ENCODE data around the gene M1AP.

M1AP gene

GRCh38 chr2:74648009-74648443 is at the start of gene M1AP:
M1AP (minus strand) TSS chr2:74648330; CDS start chr2:74640275, 8,055 bp downstream.
- DNase-seq (ENCODE audit: extremely low read depth in 1 of 2, low read depth in 1 of 2), result no peak

DNA sequence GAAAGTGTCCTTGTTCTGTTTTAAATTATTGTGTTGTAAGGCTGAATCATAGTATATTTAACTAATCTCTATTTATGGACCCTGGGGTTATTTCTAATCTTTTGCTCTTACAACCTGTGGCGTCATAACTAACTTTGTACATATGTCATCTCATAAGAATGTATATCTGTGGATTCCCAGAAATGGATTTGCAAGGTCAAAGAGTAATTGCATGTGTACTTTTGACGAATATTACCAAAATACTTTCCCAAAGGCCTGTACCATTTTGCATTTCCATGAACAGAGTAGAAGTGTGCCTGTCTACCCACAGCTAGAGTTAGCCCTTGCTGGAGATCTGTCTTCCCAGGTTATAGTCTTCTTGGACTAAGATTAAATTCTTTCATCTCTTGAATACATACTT is 48.7 kb upstream of the M1AP start:
- DNase-seq (ENCODE audit: extremely low read depth in 1 of 2, low read depth in 1 of 2), result no peak

DNA sequence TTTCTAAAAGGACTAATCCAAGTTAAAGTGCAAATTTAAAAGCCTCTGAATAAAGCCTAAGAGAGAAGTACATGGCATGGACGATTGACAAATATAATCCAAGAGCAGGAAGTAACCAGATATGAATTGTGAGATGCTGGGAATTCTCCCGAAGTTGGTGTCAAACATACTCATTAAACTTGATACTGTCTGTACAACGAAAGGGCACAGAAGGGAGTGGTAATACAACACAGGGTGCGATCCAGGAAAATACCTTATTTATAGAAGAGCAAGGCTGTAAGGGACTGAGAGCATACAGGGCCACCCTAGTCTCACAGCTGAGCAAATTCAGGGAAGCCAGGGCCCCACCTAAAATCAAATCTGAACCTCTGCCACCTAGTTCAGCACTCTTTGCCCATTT is 47.5 kb upstream of the M1AP start:
- DNase-seq (ENCODE audit: extremely low read depth in 1 of 2, low read depth in 1 of 2), result no peak

DNA sequence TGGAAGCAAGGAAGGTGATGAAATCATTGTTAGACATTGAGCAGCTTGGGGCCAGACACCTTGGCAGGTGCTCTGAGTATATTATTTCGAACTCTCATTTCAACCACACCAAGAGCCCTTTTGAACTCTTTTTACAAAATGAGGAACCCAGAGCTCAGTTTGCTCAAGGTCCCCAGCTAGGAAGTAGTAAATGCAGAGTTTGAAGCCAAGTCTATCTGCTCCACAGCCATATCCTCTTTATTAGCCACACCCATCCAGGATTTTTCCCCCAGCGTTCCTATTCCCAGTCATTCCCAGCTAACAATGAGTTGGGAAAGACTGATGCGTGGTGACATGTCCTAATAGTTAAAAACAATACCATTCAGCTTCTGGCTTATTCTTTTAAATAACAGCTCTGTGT is 46.2 kb upstream of the M1AP start:
- no peak for DNase-seq (ENCODE audit: extremely low read depth in 1 of 2, low read depth in 1 of 2)

DNA sequence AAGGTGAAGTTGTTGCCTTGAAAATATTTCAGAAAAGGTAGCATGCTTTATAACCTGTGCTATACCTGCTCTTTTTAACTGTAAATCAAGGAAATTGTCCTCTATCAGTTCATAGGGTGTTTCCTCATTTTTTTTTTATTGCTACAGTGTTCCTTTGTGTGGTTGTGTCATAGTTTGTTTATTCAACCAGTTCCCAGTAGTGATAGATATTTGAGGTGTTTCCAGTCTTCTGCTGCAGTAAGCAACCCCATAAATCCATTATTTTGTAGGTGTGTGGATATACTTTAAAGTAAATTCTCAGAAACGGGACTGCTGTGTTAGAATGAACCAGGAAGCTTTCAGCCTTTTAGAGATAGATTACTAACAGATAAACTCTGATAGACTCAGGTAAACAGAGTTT is 45.5 kb upstream of the M1AP start:
- DNase-seq (ENCODE audit: extremely low read depth in 1 of 2, low read depth in 1 of 2), result no peak

DNA sequence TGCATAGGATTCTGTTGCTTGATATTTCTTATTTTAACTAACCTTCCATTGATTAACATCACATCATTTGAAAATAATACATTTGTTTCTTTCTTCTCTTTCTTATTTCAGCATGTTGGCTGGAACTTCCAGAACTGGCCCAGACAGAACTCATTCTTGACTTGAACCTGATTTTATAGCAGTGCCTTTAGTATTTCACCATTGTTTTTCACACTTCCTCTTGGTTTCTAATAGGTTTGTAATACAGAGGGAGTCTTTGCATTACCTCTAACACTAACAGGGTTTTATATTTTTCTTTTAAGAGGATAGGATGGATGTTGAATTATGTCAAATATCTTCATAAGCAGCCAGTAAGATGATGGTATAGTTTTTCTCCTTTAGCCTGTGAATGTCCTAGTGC is 45.1 kb upstream of the M1AP start:
- DNase-seq (ENCODE audit: extremely low read depth in 1 of 2, low read depth in 1 of 2), result no peak

DNA sequence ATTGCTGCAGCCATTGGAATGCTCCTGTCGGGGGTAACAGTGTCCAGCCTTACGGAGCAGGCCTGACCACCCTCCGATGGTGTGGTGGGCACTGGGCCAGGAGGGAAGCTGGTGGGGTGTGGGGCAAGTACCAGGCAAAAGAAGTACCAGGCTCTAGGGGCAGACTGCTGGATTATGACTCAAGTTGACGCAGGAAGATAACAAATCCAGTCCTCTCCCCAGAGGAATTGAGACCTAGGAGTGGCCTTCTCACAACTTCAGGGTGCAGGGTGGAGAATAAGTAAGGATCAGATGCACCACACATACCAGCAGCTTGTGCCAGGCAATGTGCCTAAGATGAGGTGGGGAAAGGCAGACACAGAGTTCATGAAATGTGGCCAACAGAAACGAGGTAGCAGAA is 43.8 kb upstream of the M1AP start:
- DNase-seq (ENCODE audit: extremely low read depth in 1 of 2, low read depth in 1 of 2), result no peak

DNA sequence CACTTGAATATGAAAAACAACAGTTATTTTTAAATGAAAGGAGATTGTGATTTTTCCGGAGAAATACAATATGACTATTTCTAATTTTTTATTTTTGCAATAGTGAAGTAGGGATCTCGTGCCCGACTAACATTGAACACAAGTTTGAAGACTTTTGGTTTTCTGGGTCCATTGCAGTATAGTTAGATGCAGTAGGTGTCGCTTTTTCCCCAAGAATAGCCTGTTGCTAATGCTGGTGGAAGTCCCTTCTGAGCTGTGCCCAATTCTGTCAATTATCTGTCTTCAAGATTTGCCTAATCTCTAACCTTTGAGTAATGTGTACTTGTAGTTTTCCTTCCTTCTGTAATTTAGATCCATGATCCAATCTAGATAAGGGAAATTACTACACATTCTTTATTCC is 42.4 kb upstream of the M1AP start:
- no peak for DNase-seq (ENCODE audit: extremely low read depth in 1 of 2, low read depth in 1 of 2)

- DNase-seq (ENCODE audit: extremely low read depth in 1 of 2, low read depth in 1 of 2), result no peak
Observed at GRCh38 chr2:74689671-74690070, 41.5 kb upstream of the M1AP start.

GRCh38 chr2:74688881-74689280 is 40.8 kb upstream of the M1AP start:
- DNase-seq (ENCODE audit: extremely low read depth in 1 of 2, low read depth in 1 of 2), result no peak

GRCh38 chr2:74685408-74685807 is 37.3 kb upstream of the M1AP start:
- no peak for DNase-seq (ENCODE audit: extremely low read depth in 1 of 2, low read depth in 1 of 2)

GRCh38 chr2:74682501-74682900 is 34.4 kb upstream of the M1AP start:
- no peak for DNase-seq (ENCODE audit: extremely low read depth in 1 of 2, low read depth in 1 of 2)

DNA sequence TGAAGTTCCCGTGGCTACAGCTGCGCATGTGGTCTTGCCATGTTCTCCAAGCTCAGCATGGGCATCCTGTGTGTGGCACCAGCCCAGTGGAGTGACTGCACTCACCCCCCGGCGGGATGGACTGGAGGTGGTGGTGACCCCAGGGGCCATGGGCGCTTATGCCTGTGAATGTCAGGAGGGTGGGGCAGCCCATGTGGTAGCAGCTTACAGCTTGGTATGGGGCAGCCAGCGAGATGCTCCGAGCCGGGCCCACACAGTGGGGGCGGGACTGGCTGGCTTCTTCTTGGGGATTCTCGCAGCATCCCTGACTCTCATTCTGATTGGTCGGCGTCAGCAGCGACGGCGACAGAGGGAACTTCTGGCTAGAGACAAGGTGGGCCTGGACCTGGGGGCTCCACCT is 31.5 kb upstream of the M1AP start:
- no peak for DNase-seq (ENCODE audit: extremely low read depth in 1 of 2, low read depth in 1 of 2)

DNA sequence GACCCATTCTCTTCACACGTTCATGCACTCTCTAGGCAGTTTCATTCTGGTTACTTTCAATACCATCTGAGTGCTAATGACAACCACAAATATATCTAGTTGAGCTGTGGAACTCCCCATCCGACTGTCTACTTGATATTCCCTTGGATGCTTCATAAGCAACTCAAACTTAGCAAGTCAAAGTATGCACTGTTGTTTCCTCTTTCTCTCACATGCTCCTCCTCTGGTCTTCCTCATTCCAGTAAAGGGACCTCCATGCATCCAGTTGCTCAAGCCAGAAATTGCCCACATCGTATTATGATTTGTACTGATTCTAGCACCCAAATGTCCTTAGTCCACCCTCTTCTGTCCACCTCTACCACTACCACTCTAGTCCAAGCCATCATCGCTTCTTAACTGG is 28.2 kb upstream of the M1AP start:
- no peak for DNase-seq (ENCODE audit: extremely low read depth in 1 of 2, low read depth in 1 of 2)

- DNase-seq (ENCODE audit: extremely low read depth in 1 of 2, low read depth in 1 of 2), result no peak
Observed at GRCh38 chr2:74675090-74675489, 27.0 kb upstream of the M1AP start.

GRCh38 chr2:74673826-74674528 is 25.8 kb upstream of the M1AP start:
- no peak for DNase-seq (ENCODE audit: extremely low read depth in 1 of 2, low read depth in 1 of 2)

DNA sequence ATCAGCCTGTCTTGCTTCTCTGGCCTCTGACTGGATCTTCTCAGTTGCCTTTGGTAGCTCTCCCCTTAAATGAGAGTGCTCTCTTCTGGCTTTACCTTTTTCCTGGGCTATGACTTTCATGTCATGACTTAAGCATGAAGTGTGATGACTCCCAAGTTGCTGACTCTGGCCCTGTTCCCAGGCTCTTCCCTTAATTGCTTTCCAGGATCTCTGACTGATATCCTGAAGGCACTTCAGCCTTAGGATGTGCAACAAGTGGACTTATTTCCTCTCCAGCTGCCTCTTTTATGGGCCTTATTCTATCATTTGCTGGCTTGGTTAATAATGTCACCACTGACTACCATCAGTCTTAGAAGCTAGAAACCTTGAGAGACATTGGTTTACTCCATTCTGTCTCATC is 23.3 kb upstream of the M1AP start:
- DNase-seq (ENCODE audit: extremely low read depth in 1 of 2, low read depth in 1 of 2), result no peak

DNA sequence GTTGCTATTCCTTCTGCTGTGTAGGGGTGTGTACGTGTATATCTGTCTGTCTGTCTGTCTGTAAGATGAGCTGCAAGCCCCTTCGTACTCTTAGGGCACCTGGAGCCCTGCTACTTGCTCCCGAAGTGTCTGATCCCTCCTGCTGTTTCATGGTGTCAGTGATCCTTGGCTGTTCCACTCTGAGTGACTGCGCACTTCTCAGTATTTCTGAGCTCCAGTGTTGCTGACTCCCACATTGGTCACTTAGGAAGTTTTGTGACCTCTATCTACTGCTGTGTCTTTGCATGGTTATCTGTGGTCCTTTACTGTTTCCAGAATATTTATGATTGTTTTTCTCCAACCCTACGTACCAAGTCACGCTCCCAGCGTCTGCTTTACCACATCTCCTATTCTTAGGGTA is 22.1 kb upstream of the M1AP start:
- DNase-seq (ENCODE audit: extremely low read depth in 1 of 2, low read depth in 1 of 2), result no peak

GRCh38 chr2:74668087-74668486 is 20.0 kb upstream of the M1AP start:
- DNase-seq (ENCODE audit: extremely low read depth in 1 of 2, low read depth in 1 of 2), result no peak

GRCh38 chr2:74659462-74659861 is 11.3 kb upstream of the M1AP start:
- DNase-seq (ENCODE audit: extremely low read depth in 1 of 2, low read depth in 1 of 2), result no peak

DNA sequence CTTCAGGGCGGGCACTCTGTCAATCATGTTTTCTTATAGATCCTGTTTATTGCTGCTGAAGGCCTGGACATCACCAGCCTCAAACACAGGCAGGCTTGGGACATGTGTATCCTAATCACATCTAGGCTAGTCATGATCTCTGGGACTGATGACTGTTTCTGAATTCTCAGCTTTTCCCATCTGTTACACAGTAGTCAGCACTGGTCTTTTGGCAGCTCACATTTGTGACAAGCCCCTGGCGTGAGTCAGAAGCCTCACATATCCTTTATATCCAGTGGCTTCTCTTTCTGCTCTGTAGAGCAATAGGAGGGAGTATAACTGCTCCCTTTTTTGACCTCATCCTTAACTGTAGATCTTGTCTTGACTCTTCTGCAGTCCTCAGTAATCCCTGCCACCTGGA is 10.4 kb upstream of the M1AP start:
- no peak for DNase-seq (ENCODE audit: extremely low read depth in 1 of 2, low read depth in 1 of 2)

- no peak for DNase-seq (ENCODE audit: extremely low read depth in 1 of 2, low read depth in 1 of 2)
Observed at GRCh38 chr2:74655579-74655978, 7.4 kb upstream of the M1AP start.
